HUES6 (cell line): Measurements from ENCODE around the gene NTSR2.

Experiments used
- H3K27ac ChIP-seq: 2 replicates; pipeline ENCODE4 v1.7.0; 2013; ENCODE audit warnings: low read depth, mild to moderate bottlenecking, low read length, inconsistent platforms
- H3K27me3 ChIP-seq: 2 replicates; pipeline ENCODE4 v1.6.1; 2013; ENCODE audit warnings: low read length; ENCODE audit not compliant: control insufficient read depth, insufficient read depth
- H3K36me3 ChIP-seq: 2 replicates; pipeline ENCODE4 v1.6.1; 2013; ENCODE audit warnings: low read length; ENCODE audit not compliant: control insufficient read depth, insufficient read depth
- H3K4me1 ChIP-seq: 2 replicates; pipeline ENCODE4 v1.6.1; 2013; ENCODE audit warnings: low read length; ENCODE audit not compliant: control insufficient read depth, insufficient read depth
- H3K4me3 ChIP-seq: 2 replicates; pipeline ENCODE4 v1.5.1; 2013; ENCODE audit warnings: low read depth, low read length
- H3K9ac ChIP-seq: one replicate; pipeline ENCODE4 v1.6.1; 2013; ENCODE audit warnings: mild to moderate bottlenecking, low read length
- H3K9me3 ChIP-seq: 2 replicates; pipeline ENCODE4 v1.6.1; 2013; ENCODE audit warnings: low read depth, low read length; ENCODE audit not compliant: control insufficient read depth, insufficient read depth

Gene NTSR2

GRCh38 chr2:11710632-11711353, 40.8 kb upstream of the NTSR2 start:
- Histone ChIP-seq H3K9ac (no peak overlapping the region), H3K4me1 (no peaks in the 10 kb centered on the region), H3K9me3 (peaks cover 7% of the 10 kb centered on the region), H3K27ac (no peak overlapping the region), H3K27me3 (no peaks in the 10 kb centered on the region), H3K36me3 (no peaks in the 10 kb centered on the region), H3K4me3 (no peak overlapping the region)

GRCh38 chr2:11710210-11710609, 40.2 kb upstream of the NTSR2 start:
- H3K4me1 ChIP-seq, result no peaks in the 10 kb centered on the region
- peaks cover 11% of the 10 kb centered on the region for H3K9me3 ChIP-seq
- no peak overlapping the region for H3K9ac ChIP-seq
- no peaks in the 10 kb centered on the region for H3K36me3 ChIP-seq
- no peak overlapping the region for H3K4me3 ChIP-seq
- no peak overlapping the region for H3K27ac ChIP-seq
- H3K27me3 ChIP-seq, result no peaks in the 10 kb centered on the region

- peaks cover 11% of the 10 kb centered on the region for H3K9me3 ChIP-seq
- no peaks in the 10 kb centered on the region for H3K4me1 ChIP-seq
- H3K27ac ChIP-seq, result no peak overlapping the region
- H3K9ac ChIP-seq, result no peak overlapping the region
- H3K36me3 ChIP-seq, result no peaks in the 10 kb centered on the region
- no peaks in the 10 kb centered on the region for H3K27me3 ChIP-seq
- no peak overlapping the region for H3K4me3 ChIP-seq
These were observed 39.3 kb upstream of the NTSR2 start for GRCh38 chr2:11709293-11709692.

- H3K4me1 ChIP-seq, result no peaks in the 10 kb centered on the region
These were observed 38.1 kb upstream of the NTSR2 start for GRCh38 chr2:11708106-11708505.

GRCh38 chr2:11705711-11706110, 35.7 kb upstream of the NTSR2 start:
- Histone ChIP-seq H3K9me3 (peaks cover 11% of the 10 kb centered on the region), H3K27me3 (no peaks in the 10 kb centered on the region), H3K36me3 (no peaks in the 10 kb centered on the region), H3K27ac (no peak overlapping the region), H3K9ac (no peak overlapping the region), H3K4me1 (no peaks in the 10 kb centered on the region), H3K4me3 (no peak overlapping the region)

More at GRCh38 chr2:11708106-11708505, 38.1 kb upstream of the NTSR2 start:
- Histone ChIP-seq H3K27ac (no peak overlapping the region), H3K9ac (no peak overlapping the region), H3K27me3 (no peaks in the 10 kb centered on the region), H3K36me3 (no peaks in the 10 kb centered on the region), H3K4me3 (no peak overlapping the region), H3K9me3 (peaks cover 11% of the 10 kb centered on the region)

- no peak overlapping the region for H3K27ac ChIP-seq
- H3K27me3 ChIP-seq, result no peaks in the 10 kb centered on the region
- peaks cover 11% of the 10 kb centered on the region for H3K9me3 ChIP-seq
- H3K4me1 ChIP-seq, result no peaks in the 10 kb centered on the region
- no peak overlapping the region for H3K4me3 ChIP-seq
- no peaks in the 10 kb centered on the region for H3K36me3 ChIP-seq
- no peak overlapping the region for H3K9ac ChIP-seq
These were observed 35.1 kb upstream of the NTSR2 start for GRCh38 chr2:11705063-11705462.

- Histone ChIP-seq H3K4me1 (no peaks in the 10 kb centered on the region), H3K9me3 (peaks cover 11% of the 10 kb centered on the region), H3K27me3 (no peaks in the 10 kb centered on the region), H3K36me3 (no peaks in the 10 kb centered on the region), H3K27ac (no peak overlapping the region), H3K9ac (no peak overlapping the region), H3K4me3 (no peak overlapping the region)
These were observed 33.7 kb upstream of the NTSR2 start for GRCh38 chr2:11703700-11704099.

GRCh38 chr2:11702946-11703345, 33.0 kb upstream of the NTSR2 start:
- H3K27ac ChIP-seq, result no peak overlapping the region
- no peaks in the 10 kb centered on the region for H3K27me3 ChIP-seq
- peaks cover 11% of the 10 kb centered on the region for H3K9me3 ChIP-seq
- H3K4me1 ChIP-seq, result no peaks in the 10 kb centered on the region
- no peak overlapping the region for H3K9ac ChIP-seq
- H3K36me3 ChIP-seq, result no peaks in the 10 kb centered on the region
- no peak overlapping the region for H3K4me3 ChIP-seq

GRCh38 chr2:11701751-11702301, 31.8 kb upstream of the NTSR2 start:
- no peak overlapping the region for H3K9ac ChIP-seq
- H3K27me3 ChIP-seq, result no peaks in the 10 kb centered on the region
- H3K36me3 ChIP-seq, result no peaks in the 10 kb centered on the region
- peaks cover 2% of the 10 kb centered on the region; the same call in 1 of the 2 replicates for H3K4me1 ChIP-seq
- peaks cover 9% of the 10 kb centered on the region for H3K9me3 ChIP-seq
- no peak overlapping the region for H3K27ac ChIP-seq
- no peak overlapping the region for H3K4me3 ChIP-seq

GRCh38 chr2:11701206-11701605, 31.2 kb upstream of the NTSR2 start:
- no peak overlapping the region for H3K4me3 ChIP-seq
- H3K9me3 ChIP-seq, result peaks cover 8% of the 10 kb centered on the region
- H3K27me3 ChIP-seq, result no peaks in the 10 kb centered on the region
- H3K27ac ChIP-seq, result no peak overlapping the region
- no peaks in the 10 kb centered on the region for H3K36me3 ChIP-seq
- no peak overlapping the region for H3K9ac ChIP-seq
- peaks cover 2% of the 10 kb centered on the region; the same call in 1 of the 2 replicates for H3K4me1 ChIP-seq

- Histone ChIP-seq H3K27me3 (no peaks in the 10 kb centered on the region), H3K36me3 (no peaks in the 10 kb centered on the region), H3K4me3 (no peak overlapping the region), H3K4me1 (peaks cover 2% of the 10 kb centered on the region; the same call in 1 of the 2 replicates), H3K9ac (no peak overlapping the region), H3K27ac (no peak overlapping the region), H3K9me3 (no peaks in the 10 kb centered on the region)
These were observed 30.0 kb upstream of the NTSR2 start for GRCh38 chr2:11699686-11700670.
